ENCODE results near the gene APOM.

Gene APOM

DNA sequence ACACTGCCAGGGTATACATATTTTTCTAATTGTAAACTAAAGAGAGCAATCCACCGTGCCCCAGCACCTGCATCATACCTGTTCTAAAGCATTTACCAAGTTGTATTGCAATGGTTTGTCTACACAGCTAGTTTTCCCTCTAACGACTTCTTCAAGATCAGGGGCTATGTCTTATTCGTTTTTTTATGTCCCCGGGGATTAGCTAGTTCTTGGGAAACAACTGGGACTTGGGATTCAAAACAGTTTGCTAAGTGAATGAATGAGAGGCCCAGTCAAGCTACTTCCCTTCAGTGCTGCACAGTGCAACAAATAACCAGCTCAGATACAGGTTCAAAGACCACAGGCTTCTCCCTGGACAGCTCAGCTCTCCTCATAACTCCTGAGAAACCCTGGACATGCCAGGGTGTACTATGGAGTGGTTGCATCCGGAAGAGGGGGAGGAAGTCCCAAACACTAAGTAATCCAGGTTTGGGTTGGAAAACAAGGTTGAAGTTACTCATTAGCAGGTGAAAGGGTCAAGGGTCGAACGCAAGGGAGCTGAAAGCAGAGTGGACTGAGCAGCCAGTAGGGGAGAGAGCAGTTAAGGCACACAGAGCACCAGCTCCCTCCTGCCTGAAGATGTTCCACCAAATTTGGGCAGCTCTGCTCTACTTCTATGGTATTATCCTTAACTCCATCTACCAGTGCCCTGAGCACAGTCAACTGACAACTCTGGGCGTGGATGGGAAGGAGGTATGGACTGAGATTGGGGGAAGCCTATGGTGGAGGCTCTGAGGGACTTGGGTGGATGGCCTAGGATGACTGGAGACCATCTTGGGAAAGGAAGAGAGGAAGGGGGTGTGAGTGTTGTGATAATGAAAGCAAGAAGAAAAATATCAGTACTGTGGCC lies at the start of gene APOM:
Gene APOM, plus strand, starts transcription at position 546 of the 889 bp plus-strand sequence. Its CDS starts 73 bp downstream, at position 619.
- DNase-seq (ENCODE audit: low spot score), result no peak

DNA sequence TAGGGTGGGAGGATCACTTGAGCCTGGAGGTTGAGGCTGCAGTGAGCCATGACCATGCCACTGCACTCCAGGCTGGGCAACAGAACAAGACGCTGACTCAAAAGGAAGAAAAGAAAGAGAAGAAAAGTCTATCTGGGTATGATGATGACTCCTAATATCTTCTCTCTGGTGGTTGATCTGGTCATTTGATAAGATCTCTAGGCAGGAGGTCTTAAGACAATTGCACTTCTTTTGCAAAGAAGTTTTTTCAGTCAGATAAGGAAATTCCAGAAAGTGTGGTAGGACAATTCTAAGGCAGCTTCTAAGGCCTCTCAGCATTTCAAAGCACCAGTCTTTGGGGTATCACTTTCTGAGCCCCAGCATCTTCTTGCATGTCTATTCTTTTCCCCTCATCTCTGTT lies 48.4 kb upstream of the APOM start:
- no peak for DNase-seq (ENCODE audit: low spot score)

DNA sequence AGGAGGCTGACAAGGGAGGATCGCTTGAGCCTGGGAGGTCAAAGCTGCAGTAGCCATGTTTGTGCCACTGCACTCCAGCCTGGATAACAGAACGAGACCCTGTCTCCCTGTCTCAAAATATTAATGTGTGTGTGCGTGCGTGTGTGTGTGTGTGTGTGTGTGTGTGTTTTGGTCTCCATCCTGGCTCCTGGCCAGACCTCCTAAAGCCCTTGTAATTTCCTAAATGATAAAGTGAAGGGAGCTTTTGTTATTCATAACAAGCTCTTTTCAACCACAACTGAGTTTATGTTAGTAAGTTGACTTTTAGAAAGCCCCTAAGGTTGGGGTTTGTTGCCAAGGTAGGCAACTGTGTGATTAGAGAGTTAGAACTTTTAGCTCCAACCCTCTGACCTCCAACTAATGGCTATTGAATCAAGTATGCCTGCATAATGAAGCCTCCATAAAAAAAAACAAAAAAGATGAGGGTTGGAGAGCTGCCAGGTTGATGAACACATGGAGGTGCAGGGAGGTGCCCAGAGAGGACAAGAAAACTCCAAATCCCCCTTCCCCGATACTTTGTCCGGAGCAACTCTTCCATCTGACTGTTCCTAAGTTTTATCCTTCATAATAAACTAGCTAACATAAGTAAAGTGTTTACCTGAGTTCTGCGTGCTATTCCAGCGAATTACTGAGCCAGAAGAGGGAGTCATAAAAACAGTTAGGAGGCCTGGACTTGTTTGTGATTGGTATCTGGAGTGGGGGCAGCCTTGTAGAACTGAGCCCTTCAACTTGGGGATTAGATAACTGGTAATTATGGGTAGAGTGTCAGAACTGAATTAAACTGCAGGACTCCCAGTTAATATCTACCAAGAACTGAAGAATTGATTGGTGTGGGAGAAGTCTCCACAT lies 45.9 kb upstream of the APOM start:
- DNase-seq (ENCODE audit: low spot score), result no peak

DNA sequence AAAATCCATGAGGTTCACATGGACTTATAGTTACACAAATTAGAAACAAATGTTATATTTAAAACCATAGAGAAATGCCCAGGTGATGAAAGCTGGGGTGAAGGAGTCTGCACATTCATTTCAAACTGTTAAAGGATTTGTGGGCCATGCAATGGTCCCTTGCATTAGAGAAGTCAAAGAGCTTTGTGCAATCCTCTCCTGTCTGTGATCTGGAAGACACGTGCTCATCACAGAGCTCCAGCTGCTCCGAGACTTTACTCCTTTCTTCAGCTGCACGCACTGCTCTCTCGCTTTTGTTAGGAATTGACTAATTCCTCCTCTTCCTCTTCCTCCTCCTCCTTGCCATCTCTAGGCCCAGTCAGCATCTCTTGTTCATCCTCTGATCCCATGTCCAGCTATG lies 44.7 kb upstream of the APOM start:
- no peak for DNase-seq (ENCODE audit: low spot score)

DNA sequence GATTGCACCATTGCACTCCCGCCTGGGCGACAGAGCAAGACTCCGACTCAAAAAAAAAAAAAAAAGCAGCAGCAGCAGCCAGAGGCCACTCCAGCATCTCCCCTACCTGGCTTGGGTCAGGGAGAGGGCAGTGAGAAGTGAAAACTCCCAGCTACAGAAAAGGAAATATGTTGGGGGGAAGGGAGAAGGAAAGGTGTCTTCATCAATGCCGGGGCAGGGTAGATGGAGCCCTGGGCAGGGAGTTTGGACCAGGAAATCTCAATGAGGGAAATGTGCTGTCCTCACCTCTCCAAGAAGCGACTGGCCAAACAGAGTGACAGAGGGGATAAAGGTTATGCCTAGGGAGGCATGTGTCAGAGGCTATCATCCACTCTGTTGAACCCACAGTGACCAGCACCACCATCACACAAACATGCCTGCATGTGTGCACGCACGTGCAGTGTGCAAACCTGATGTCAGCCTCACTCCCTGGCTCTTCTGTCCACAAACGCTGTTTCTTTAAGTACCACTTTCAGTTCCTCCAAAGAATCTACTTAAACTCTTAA lies 41.5 kb upstream of the APOM start:
- DNase-seq (ENCODE audit: low spot score), result peak; percentile 65

DNA sequence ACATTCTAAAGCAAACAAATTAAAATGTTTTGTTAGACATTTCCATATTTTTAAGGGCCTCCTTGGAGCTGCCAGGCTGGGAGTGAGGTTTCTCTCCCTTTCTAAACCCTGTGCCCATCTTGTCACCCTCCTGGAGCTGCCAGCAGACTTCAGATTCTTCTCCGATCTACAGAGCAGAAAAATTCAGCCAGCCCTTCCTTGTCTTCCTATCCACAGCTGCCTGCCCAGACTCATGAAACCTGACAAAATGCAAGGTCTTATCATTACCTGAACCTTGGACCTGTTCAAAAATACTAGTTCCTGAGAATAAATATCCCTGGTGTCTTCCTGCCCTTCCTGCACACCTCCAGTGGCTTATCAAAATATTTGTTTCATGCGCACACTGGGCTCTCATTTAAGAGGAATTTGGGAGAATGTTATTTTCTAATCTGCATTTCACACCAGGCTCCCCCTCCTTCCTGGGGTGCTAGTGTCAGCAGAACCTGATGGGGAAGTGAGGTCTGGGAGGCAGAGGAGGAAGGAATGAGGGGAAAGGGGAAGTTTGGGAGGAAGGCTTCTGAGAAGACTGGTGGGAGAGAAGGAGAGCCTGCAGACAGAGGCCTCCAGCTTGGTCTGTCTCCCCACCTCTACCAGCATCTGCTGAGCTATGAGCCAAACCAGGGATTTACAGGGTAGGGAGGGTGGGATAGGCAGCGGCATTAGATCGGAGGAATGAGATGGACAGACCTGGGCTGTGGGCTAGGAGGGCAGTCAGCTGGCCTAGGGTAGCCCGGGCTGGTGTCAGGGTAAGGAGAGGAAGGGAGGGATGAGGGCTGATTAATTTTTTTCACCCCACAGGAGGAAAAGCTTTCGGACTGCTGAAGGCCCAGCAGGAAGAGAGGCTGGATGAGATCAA lies 40.8 kb upstream of the APOM start, which contains the start of gene AIF1:
Gene AIF1, plus strand, starts transcription at position 551 of the 895 bp plus-strand sequence. Its CDS starts 96 bp downstream, at position 647.
- peak; percentile 82 for DNase-seq (ENCODE audit: low spot score)

DNA sequence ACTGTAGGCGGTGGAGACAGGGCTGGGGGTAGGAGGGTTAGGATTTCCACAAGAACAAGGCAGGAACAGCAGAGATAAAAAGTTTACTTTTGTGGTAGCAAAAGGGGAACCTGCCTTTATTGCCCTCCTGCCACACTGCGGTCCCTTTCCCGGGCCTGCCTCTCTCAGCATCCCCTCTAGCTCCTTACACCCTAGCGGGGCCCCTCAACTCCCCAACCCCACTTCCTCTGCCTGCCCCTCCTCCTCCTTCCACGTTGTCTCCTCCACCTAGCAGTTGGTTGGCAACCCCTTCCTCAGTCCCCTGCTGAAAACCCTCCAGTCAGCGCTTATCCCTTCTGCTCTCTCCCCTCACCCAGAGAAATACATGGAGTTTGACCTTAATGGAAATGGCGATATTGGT lies 39.9 kb upstream of the APOM start:
- DNase-seq (ENCODE audit: low spot score), result peak; percentile 27

DNA sequence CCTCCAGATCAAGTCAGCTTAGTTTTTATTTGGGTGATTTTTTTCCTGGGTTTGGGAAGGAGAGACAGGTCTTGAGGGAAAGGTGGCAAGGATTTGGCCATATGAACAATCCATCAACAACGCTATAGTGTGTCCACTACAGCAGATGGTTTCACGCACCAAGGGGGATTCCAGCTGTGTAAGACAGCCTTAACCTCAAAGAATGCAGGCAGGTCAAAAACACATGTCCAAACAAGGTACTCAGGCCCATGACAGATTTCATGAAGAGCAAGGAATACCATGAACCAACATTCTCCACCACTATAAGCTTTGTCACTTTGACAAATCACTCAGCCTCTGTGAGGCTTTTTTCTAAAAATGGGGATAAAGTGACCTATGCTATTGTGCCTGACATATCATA lies 38.7 kb upstream of the APOM start:
- no peak for DNase-seq (ENCODE audit: low spot score)

DNA sequence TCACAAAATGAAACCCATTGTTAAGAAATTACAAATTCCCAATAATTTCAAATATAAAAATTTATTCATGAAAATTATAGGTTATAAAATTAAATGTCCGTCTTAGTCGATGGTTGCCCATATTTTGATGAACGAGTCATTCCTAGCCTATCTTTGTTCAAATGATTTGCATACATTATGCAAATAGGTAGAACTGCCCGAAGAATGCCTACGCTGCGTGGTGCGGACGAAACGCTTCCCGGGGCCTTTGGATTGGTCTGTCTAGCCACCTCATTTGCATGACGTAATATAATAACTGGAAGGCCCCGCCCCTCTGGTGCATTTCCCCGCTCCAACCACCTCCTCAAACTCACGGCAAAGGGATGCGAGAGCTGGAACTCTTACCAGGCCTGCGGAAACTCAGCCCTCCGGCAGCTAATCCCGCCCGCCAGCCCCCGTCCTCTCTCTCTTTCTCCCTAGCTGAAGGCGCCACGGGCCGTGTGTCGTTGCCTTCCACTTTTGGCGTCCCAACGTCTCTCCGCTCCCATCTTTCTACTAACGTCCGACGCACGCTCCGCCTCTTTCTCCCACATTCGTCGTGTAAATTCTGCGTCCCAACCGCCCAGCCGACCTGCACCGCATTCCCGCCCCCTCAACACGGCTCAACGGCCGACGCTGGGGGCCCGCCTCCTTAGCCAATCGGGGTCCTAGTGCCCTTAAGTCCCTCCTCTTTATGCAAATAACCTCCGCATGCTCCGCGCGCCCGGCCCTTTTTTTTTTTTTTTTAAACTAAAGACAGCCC lies 35.7 kb upstream of the APOM start:
- DNase-seq (ENCODE audit: low spot score), result peak; percentile 99

DNA sequence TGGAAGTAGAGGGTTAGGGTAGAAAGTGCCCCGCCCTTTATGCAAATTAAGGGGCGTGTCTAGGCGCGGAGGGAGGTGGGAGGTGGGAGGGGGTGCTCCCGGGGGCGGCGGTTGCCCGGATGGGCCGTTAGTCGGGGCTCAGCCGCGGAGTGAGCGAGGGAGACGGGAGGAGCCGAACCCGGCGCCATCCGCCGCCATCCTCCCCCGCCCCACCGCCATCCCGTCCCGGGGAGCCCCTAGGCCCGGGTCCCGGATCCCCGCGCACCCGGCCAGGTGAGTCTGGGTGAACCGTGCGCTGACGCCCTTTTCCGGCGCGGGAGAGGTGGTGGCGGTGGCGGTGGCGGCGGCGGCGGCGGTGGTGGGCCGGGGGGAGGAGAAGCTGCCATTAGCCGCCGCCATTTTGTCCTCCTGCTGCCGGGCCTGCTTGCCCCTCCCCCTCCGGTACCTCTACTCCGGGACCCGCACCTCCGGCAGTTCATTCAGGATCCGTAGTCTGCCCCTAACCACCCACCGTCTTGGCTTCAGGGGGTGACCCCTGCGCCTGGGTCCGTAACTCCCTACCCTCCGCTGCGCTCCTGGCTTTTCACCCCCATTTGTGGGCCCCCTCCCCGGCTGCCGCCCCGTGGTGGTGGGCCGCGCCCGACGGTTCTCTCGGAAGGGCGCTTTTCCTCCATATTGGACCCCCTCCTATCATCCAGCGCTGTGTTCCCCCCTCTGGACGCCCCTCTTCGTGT lies 34.9 kb upstream of the APOM start, which contains the start of gene PRRC2A:
Gene PRRC2A, plus strand, starts transcription at position 130 of the 734 bp plus-strand sequence. CDS start 2,075 bp downstream, outside the sequence.
- peak; percentile 44 for DNase-seq (ENCODE audit: low spot score)

DNA sequence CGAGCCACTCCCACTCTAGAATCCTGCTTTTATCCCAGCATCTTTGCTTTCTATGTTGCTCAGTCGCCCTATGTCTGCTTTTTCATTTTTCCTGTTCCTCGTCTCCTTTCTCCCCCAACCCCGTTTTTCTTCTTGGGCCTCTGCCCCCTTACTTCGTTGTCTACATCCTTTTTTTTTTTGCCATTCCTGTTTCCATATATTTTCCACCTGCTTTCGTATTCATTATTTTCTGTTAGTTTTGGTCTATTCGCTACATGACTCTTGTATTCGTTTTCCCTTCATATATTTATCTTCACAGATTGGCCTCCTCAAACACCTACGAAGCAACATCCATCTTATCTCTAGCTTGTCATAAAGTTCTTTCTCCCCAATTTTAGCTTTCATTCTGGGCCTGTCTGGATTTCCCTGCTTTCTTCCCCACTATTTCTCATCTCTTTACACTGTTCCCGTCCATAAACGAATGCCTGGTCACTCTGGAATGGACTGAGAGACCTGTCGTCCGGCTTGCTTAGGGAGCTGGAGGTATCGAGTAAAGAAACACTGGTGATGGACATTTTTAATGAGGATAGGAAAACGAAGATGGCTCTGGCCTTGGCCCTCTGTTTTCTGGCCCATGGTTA lies 34.3 kb upstream of the APOM start:
- DNase-seq (ENCODE audit: low spot score), result peak; percentile 39

DNA sequence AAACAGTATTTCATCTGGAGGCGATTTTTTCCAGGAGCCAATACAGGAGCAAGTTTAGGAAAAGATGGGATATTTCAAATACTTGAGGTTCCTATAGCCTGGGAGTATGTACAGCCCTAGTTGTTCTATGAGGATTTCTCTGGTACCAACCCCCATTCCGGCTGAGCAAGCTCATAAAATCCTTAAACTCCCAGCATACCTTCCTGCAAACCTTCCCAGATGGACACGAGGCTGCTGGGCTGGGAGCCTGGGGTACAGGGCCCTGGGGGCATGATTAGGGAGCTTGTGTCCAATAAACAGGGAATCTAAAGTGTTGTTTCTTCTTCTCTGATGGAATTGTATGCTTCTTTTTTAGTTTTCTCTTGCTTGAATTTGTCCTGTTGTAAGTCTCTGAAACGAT lies 33.7 kb upstream of the APOM start:
- DNase-seq (ENCODE audit: low spot score), result no peak

DNA sequence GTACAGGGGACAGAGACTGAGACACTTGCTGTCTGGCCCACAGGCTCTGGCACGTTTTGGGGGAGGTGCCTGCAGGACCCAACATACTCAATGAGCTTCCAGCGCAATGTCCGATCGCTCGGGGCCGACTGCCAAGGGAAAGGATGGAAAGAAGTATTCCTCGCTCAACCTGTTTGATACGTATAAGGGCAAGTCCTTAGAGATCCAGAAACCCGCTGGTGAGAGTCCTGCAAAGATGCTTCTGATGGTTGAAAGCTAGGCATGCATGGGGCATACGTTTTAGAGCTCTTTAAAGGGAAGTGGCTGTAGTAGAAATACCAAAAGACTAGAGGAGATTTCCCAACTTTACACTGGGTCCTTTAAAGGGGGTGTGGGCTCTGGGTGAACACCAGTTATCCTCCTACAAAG lies 33.0 kb upstream of the APOM start:
- no peak for DNase-seq (ENCODE audit: low spot score)

DNA sequence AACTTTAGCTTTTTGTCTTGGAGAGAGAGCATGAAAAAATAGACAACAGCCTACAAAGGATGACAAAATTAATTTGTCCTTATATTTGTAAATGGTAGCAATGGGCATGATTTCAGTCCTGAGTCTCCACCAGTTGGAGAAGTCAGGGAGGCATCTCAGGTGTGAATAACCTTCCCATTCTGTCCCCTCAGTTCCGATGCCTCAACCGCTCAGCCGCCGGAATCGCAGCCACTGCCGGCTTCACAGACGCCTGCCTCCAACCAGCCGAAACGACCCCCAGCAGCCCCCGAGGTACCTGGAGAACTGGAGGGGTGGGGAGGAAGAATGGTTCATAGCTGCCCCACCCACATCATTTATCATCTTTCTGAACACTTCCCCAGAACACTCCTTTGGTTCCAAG lies 31.6 kb upstream of the APOM start:
- DNase-seq (ENCODE audit: low spot score), result no peak

DNA sequence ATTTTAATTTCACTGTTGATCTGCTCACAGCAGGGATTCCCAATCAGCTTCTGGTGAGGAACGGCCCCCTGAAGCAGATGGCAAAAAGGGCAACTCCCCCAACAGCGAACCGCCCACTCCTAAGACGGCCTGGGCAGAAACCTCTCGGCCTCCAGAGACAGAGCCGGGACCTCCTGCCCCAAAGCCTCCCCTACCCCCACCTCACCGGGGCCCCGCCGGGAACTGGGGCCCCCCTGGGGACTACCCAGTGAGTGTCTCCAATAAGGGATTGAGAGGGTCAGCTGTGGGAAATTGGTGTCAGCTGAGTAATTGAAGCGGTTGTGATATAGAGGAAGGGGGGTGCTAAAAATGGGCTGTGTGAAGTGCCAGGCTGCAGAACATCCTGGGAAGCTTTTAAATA lies 28.7 kb upstream of the APOM start:
- DNase-seq (ENCODE audit: low spot score), result no peak

DNA sequence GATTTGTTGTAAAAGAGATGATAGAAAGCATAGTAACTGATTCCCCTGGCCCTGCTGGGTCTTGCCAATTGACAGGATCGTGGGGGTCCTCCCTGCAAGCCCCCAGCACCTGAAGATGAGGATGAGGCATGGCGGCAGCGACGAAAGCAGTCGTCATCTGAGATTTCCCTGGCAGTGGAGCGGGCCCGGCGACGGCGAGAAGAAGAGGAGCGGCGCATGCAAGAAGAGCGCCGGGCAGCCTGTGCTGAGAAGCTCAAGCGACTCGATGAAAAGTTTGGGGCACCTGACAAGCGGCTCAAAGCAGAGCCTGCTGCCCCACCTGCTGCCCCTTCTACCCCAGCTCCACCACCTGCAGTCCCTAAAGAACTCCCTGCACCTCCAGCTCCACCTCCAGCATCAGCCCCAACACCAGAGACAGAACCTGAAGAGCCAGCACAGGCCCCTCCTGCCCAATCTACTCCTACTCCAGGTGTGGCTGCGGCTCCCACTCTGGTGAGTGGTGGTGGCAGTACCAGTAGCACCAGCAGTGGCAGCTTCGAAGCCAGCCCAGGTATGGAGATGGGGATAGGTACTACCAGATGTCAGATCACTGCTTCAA lies 27.9 kb upstream of the APOM start:
- no peak for DNase-seq (ENCODE audit: low spot score)

DNA sequence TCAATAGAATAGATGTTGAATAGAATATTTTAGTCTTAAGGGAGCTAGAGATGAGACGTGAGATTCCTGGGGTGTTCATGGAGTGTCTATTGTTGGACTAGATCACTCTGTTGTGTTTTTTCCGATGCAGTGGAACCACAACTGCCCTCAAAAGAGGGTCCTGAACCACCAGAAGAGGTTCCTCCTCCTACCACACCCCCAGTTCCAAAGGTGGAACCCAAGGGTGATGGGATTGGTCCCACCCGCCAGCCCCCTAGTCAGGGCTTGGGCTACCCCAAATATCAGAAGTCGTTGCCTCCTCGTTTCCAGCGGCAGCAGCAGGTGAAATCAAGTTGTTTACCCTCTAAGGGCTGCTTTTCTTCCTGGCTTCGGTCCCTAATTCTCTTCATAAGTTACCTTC lies 26.7 kb upstream of the APOM start:
- DNase-seq (ENCODE audit: low spot score), result no peak

DNA sequence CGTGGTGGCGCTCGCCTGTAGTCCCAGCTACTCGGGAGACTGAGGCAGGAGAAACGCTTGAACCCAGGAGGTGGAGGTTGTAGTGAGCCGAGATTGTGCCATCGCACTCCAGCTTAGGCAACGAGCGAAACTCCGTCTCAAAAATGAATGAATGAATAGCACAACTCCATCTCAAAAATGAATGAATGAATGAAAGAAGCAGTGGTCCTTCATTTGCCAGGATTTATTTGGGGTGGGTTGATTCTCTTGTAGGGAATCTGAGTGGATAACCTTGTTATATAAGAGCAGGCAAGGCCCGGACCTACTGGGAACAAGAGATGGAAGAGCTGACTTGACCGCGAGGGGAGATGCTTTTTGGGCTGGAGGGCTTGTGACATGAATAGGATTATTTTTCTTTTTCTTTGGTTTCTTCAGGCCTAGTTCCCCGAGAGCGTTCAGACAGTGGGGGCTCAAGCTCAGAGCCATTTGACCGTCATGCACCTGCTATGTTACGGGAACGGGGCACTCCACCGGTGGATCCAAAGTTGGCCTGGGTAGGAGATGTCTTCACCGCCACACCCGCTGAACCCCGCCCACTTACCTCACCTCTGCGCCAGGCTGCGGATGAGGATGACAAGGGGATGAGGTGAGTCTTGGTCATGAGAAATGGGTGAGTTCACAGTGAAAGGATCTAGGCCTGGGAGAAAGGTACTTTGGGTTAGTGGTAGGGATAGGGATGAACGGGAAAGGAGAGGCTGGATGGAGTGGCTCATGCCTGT lies 25.3 kb upstream of the APOM start:
- no peak for DNase-seq (ENCODE audit: low spot score)

Measured in pons (tissue), 1 donor.